Esophagus squamous epithelium (tissue), 5 donors: ENCODE results near the gene GLP1R. TPM values are rescaled to one million over a fixed set of nuclear protein-coding genes. Genes with fewer than 3 reads are reported as not detected.

ENCODE experiments used
- DNase-seq: peaks from one replicate; lab custom pipeline; 2025; lab: John Stamatoyannopoulos, UW
- H3K27ac ChIP-seq, 4 donors: fragments of 200-600 bp; sonication (generic); one replicate each; pipeline ENCODE4 v1.5.1; 2016 to 2019; ENCODE audit warnings: mild to moderate bottlenecking in 1 of 4
- H3K27me3 ChIP-seq, 4 donors: fragments of 200-600 bp; sonication (generic); 1 replicate in 3 of 4; 2 replicates in 1 of 4; pipeline versions ENCODE4 v1.5.1 to v1.6.0; 2017 to 2021; ENCODE audit warnings: antibody characterized with exemption in 1 of 4
- H3K36me3 ChIP-seq, 3 donors: fragments of 200-600 bp; sonication (generic); one replicate each; pipeline ENCODE4 v1.5.1; 2016 to 2019
- H3K4me1 ChIP-seq, 3 donors: fragments of 200-600 bp; sonication (generic); one replicate each; pipeline ENCODE4 v1.5.1; 2017 to 2019
- H3K4me3 ChIP-seq, 4 donors: fragments of 200-600 bp; sonication (generic); 1 replicate in 3 of 4; 2 replicates in 1 of 4; pipeline ENCODE4 v1.5.1; 2016 to 2019; ENCODE audit warnings: mild to moderate bottlenecking in 2 of 4, moderate library complexity in 1 of 4
- H3K9me3 ChIP-seq, 3 donors: fragments of 200-600 bp; sonication (generic); one replicate each; pipeline ENCODE4 v1.5.1; 2016 to 2019
- CTCF ChIP-seq, 6 experiments: fragments of 450-650 bp in 4 of 6; fragments of 200-600 bp in 2 of 6; sonication (generic) in 2 of 6; IDR thresholded peaks; one replicate each; pipeline ENCODE4 v1.5.1; 2016 to 2019; ENCODE audit warnings: antibody characterized with exemption in 6 of 6, mild to moderate bottlenecking in 4 of 6, moderate library complexity in 4 of 6
- POLR2A ChIP-seq, 4 donors: fragments of 450-650 bp; IDR thresholded peaks; one replicate each; pipeline ENCODE4 v1.6.1; 2017; ENCODE audit warnings: antibody characterized with exemption in 4 of 4, mild to moderate bottlenecking in 4 of 4, moderate library complexity in 3 of 4
- WGBS, 2 donors: methylation state at CpG; one replicate each; pipeline ENCODE4 v1.1.5; 2018; 5-methylcytosine and 5-hydroxymethylcytosine counted together
- intact Hi-C: fragments of 100-400 bp; cut with DNase I; formaldehyde crosslinking; loops from one replicate; pipeline ENCODE4 v1.15.0; 2022
- total RNA-seq, 4 donors: library from RNA; depleted of rRNA; stranded (reverse); fragments of >200 nt; gene quantifications; one replicate each; pipeline ENCODE4 v1.1.0, GENCODE V29; 2016
- donor health status: DM: yes; HTN: yes; CAD: no.

GLP1R gene
- total RNA-seq, 4 donors from 2014 or later, result under 0.01 to 0.15 TPM; not detected in 2

GRCh38 chr6:39079197-39080125, 30.9 kb downstream of the GLP1R start:
- Histone ChIP-seq H3K9me3 (no peaks in the 10 kb centered on the region), H3K27ac (no peak overlapping the region), H3K4me1 (no peaks in the 10 kb centered on the region), H3K27me3 (peaks cover 0 to 21% (median 0%) of the 10 kb centered on the region in 4 donors), H3K36me3 (no peaks in the 10 kb centered on the region), H3K4me3 (no peak overlapping the region)
- TF ChIP-seq CTCF (IDR thresholded peaks at IDR 0.05) (no peak), POLR2A (IDR thresholded peaks at IDR 0.05) (no peak)
- no peak for DNase-seq
- 73 to 74% methylated on average over 6 of the region's 8 CpGs for WGBS, 2 donors
- intact Hi-C loops, result no loop called here

- WGBS, 2 donors, result 41 to 77% methylated on average over 2 to 4 of the region's 5 CpGs
Measured at GRCh38 chr6:39080246-39080875, 31.8 kb downstream of the GLP1R start.

GRCh38 chr6:39082310-39082709, 33.7 kb downstream of the GLP1R start:
- no peak overlapping the region for H3K27ac ChIP-seq
- no peak overlapping the region for H3K4me3 ChIP-seq
- H3K36me3 ChIP-seq, result no peaks in the 10 kb centered on the region
- no peaks in the 10 kb centered on the region for H3K4me1 ChIP-seq
- TF ChIP-seq POLR2A (IDR thresholded peaks at IDR 0.05), result no peak
- TF ChIP-seq CTCF (IDR thresholded peaks at IDR 0.05), result no peak
- H3K27me3 ChIP-seq, result peaks cover 0 to 42% (median 0%) of the 10 kb centered on the region in 4 donors
- H3K9me3 ChIP-seq, result no peaks in the 10 kb centered on the region
- DNase-seq, result no peak
- WGBS, 2 donors, result 70 to 80% methylated on average over 8 of the region's 8 CpGs
- intact Hi-C loops, result no loop called here

More at GRCh38 chr6:39080246-39080875, 31.8 kb downstream of the GLP1R start:
- no peaks in the 10 kb centered on the region for H3K36me3 ChIP-seq
- no peaks in the 10 kb centered on the region for H3K9me3 ChIP-seq
- intact Hi-C loops, result no loop called here
- no peak overlapping the region for H3K4me3 ChIP-seq
- H3K27ac ChIP-seq, result no peak overlapping the region
- H3K4me1 ChIP-seq, result no peaks in the 10 kb centered on the region
- DNase-seq, result no peak
- TF ChIP-seq CTCF (IDR thresholded peaks at IDR 0.05) (no peak), POLR2A (IDR thresholded peaks at IDR 0.05) (no peak)
- H3K27me3 ChIP-seq, result peaks cover 0 to 28% (median 0%) of the 10 kb centered on the region in 4 donors

- Histone ChIP-seq H3K4me3 (no peak overlapping the region), H3K36me3 (no peaks in the 10 kb centered on the region), H3K27ac (no peak overlapping the region), H3K4me1 (no peaks in the 10 kb centered on the region), H3K27me3 (peaks cover 0 to 44% (median 0%) of the 10 kb centered on the region in 4 donors), H3K9me3 (no peaks in the 10 kb centered on the region)
- WGBS, 2 donors, result 0% methylated on average over 1 of the region's 2 CpGs; no CpG with 5 or more reads in 1 of the 2 donors
- intact Hi-C loops, result no loop called here
- TF ChIP-seq CTCF (IDR thresholded peaks at IDR 0.05), result no peak
- TF ChIP-seq POLR2A (IDR thresholded peaks at IDR 0.05), result no peak
- no peak for DNase-seq
Measured at GRCh38 chr6:39083231-39083634, 34.7 kb downstream of the GLP1R start.

GRCh38 chr6:39084506-39084905, 35.9 kb downstream of the GLP1R start:
- Histone ChIP-seq H3K4me1 (peaks cover 0 to 3% (median 0%) of the 10 kb centered on the region in 3 donors), H3K36me3 (no peaks in the 10 kb centered on the region), H3K27me3 (peaks cover 0 to 50% (median 0%) of the 10 kb centered on the region in 4 donors), H3K4me3 (no peak overlapping the region), H3K27ac (no peak overlapping the region), H3K9me3 (no peaks in the 10 kb centered on the region)
- 75 to 100% methylated on average over 4 of the region's 7 CpGs for WGBS, 2 donors
- intact Hi-C loops, result no loop called here
- no peak for TF ChIP-seq POLR2A (IDR thresholded peaks at IDR 0.05)
- TF ChIP-seq CTCF (IDR thresholded peaks at IDR 0.05), result no peak
- no peak for DNase-seq
